ENCODE data around the gene CELF4. TPM values are rescaled to one million over a fixed set of nuclear protein-coding genes. Genes with fewer than 3 reads are reported as not detected.

The CELF4 gene
- total and polyA plus RNA-seq, 12 donors: 0.42 to 16.9 (median 3.9) TPM; not detected in 1

DNA sequence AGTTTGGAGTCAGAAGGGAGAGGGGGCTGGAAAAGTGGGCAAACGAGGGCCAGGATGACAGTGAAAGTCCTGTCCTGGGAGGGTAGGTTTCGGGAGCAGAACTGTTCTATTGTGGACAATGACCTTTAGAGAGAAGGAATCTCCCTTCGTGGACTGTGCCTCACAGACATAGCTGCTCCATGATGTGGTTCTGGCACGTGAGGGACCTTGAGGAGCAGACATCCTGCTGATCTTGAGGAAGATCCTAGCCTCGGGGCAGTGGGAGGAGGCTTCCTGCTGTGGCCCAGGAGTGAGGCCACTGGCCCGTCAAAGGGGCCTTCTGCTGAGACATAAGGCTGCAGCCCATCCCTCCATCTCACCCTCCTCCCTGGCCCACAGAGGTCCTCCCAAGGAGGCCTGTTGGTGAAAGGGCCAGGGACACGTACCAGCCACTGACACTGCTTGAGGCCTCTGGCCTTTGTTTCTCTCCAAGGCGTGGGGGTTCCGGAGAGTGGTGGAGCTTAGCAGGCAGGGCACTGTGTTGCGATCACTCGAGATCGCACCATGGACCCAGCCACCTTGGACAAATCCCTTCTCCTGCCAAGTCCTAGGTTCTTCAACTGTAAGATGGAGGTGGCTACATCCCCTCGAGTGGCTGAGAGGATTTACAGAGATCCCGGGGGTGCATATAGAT lies 167.2 kb downstream of the CELF4 start:
- TF ChIP-seq POLR2A (IDR thresholded peaks at IDR 0.05) (no peak), CTCF (IDR thresholded peaks at IDR 0.05) (no peak)
- 82 to 86% (median 84%) methylated on average over 9 to 14 of the region's 14 CpGs for WGBS, 4 donors
- intact Hi-C loops (cut with DNase I): no loop called here
- Histone ChIP-seq H3K9me3 (replicated peaks in 1 of 3) (no peaks in the 10 kb centered on the region), H3K4me1 (replicated peaks in 1 of 2) (peaks cover 0 to 12% of the 10 kb centered on the region in 2 donors), H3K27me3 (no peaks in the 10 kb centered on the region), H3K4me3 (no peak overlapping the region), H3K36me3 (replicated peaks in 1 of 2) (no peaks in the 10 kb centered on the region), H3K27ac (no peak overlapping the region)
- DNase-seq: no peak

DNA sequence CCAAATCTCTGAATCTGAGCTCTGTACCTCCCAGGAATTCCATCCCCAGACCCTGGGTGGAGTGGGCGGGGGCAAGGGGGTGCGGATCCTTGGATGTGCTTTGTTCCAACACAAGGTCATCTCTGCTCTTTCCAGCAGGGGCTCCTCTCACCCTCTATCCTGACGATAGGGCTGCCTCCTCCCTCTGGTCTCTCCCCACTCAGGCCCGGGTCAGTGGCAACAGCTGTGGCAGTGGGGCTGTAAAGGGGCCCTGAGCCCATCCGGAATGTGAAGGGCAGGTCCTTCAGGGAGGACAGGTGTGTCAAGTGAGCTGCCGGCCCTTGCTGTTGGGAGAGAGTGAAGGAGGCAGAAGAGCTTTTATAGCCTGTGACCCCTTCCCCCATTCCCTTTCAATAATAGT lies 167.8 kb downstream of the CELF4 start:
- intact Hi-C loops (cut with DNase I): no loop called here
- H3K36me3 ChIP-seq (replicated peaks in 1 of 2): no peaks in the 10 kb centered on the region
- 79 to 85% (median 81%) methylated on average over 6 of the region's 6 CpGs for WGBS, 4 donors

DNA sequence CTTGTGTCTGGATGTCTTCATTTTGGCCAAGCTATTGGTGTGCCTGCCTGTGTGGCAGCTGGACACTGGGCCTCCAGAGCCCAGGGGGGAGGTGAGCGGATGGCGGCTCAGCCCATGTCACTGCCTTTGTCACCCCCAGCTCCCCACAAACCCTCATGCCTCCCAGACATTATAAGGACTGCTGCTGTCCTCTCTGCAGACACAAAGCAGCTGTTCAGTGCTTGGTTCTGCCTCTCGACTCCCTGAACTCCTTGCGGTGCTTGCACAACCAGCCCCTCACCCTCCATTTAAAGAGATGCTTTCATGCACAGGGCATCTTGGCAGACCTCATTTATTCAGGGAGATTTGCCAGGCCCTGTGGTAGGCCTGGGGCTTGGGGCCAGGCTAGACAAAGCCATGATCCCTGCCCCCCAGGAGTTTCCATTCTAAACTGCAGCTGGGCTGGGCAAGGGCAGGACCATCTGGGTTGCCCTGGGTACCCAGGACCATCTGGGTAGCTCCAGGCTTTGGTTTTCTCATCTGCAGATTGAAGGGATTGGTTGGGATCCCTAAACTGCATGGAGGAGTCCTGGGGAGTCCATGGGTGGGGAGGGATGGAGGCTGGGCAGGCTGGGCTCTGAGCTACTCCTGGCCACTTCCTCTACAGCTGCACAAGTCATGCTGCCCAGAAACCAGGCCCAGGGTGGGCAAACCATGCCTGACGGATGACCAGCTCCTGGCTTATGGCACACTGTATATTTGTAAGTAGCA lies 168.5 kb downstream of the CELF4 start:
- Histone ChIP-seq H3K36me3 (replicated peaks in 1 of 2) (no peaks in the 10 kb centered on the region), H3K27me3 (no peaks in the 10 kb centered on the region), H3K4me1 (replicated peaks in 1 of 2) (peaks cover 0 to 13% of the 10 kb centered on the region in 2 donors), H3K27ac (no peak overlapping the region), H3K4me3 (no peak overlapping the region), H3K9me3 (replicated peaks in 1 of 3) (no peaks in the 10 kb centered on the region)
- no peak for TF ChIP-seq CTCF (IDR thresholded peaks at IDR 0.05)
- TF ChIP-seq POLR2A (IDR thresholded peaks at IDR 0.05): no peak
- WGBS, 4 donors: 69 to 87% (median 83%) methylated on average over 3 to 5 of the region's 5 CpGs
- intact Hi-C loops (cut with DNase I): no loop called here
- DNase-seq: no peak

More for the DNA sequence above, 167.8 kb downstream of the CELF4 start:
- Histone ChIP-seq H3K4me1 (replicated peaks in 1 of 2) (peaks cover 0 to 13% of the 10 kb centered on the region in 2 donors), H3K4me3 (no peak overlapping the region), H3K9me3 (replicated peaks in 1 of 3) (no peaks in the 10 kb centered on the region), H3K27me3 (no peaks in the 10 kb centered on the region), H3K27ac (no peak overlapping the region)
- no peak for DNase-seq
- TF ChIP-seq CTCF (IDR thresholded peaks at IDR 0.05): no peak
- TF ChIP-seq POLR2A (IDR thresholded peaks at IDR 0.05): no peak

DNA sequence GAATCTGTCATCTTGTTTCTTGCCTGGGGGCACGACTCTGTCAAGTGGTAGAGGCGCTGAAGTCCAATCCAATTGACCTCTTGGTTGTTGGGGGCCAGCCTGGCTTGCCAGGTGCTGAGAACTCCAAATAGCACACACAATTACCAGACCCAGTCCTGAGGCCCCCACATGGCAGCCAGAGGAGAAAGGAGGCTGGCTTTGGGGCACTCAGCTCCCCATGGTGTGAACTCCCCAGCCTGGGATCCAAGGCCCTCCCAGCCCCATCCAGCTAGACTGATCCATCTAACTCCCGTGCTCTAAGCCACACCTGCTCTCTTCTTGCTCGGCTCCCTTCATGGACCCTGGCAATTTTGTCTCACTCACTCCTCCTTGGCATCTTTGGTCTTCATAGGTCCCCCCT lies 170.0 kb downstream of the CELF4 start:
- H3K9me3 ChIP-seq (replicated peaks in 1 of 3): no peaks in the 10 kb centered on the region
- no peak overlapping the region for H3K27ac ChIP-seq
- WGBS, 4 donors: 84 to 99% (median 90%) methylated on average over 2 to 4 of the region's 4 CpGs
- no peak for TF ChIP-seq POLR2A (IDR thresholded peaks at IDR 0.05)
- TF ChIP-seq CTCF (IDR thresholded peaks at IDR 0.05): no peak
- DNase-seq: no peak
- no peaks in the 10 kb centered on the region for H3K27me3 ChIP-seq
- peaks cover 0 to 13% of the 10 kb centered on the region in 2 donors for H3K4me1 ChIP-seq (replicated peaks in 1 of 2)
- H3K4me3 ChIP-seq: no peak overlapping the region
- intact Hi-C loops (cut with DNase I): no loop called here
- no peaks in the 10 kb centered on the region for H3K36me3 ChIP-seq (replicated peaks in 1 of 2)
